A673 (cell line): Measurements from ENCODE around the gene RGS3. TPM values are rescaled to one million over a fixed set of nuclear protein-coding genes. Genes with fewer than 3 reads are reported as not detected.

Experiments
- BruUV-seq: library from RNA; stranded (reverse); fragments of 400-500 nt; replicated peaks from 2 replicates; lab custom pipeline; 2021; lab: Mats Ljungman, UMichigan
- CTCF ChIA-PET: fragments of 300-600 bp; sonication (Branson Sonifier 250); formaldehyde crosslinking; loops from one replicate; lab custom pipeline; 2022; ENCODE audit warnings: antibody characterized with exemption; lab: Charles Lee
- POLR2A ChIA-PET: fragments of 300-600 bp; sonication (Branson Sonifier 250); formaldehyde crosslinking; loops from one replicate; lab custom pipeline; 2022; ENCODE audit warnings: antibody characterized with exemption; ENCODE audit not compliant: low non-redundant PET; lab: Charles Lee
- DNase-seq: peaks from one replicate; pipeline ENCODE4 v3.0.0-alpha.2; 2015; ENCODE audit warnings: low spot score
- H3K27ac ChIP-seq: fragments of 200-600 bp; sonication (generic); 2 replicates; pipeline ENCODE4 v1.5.1; 2016; ENCODE audit warnings: mixed run types, low read depth, mild to moderate bottlenecking, mixed read lengths, antibody characterized with exemption, low read length; ENCODE audit not compliant: poor library complexity, severe bottlenecking
- H3K27me3 ChIP-seq: fragments of 200-600 bp; sonication (generic); replicated peaks from 2 replicates; pipeline ENCODE4 v1.6.1; 2017; ENCODE audit warnings: mixed run types, low read depth, mild to moderate bottlenecking, mixed read lengths, antibody characterized with exemption, low read length; ENCODE audit not compliant: insufficient read depth, poor library complexity
- H3K36me3 ChIP-seq: fragments of 200-600 bp; sonication (generic); 2 replicates; pipeline ENCODE4 v1.6.1; 2016; ENCODE audit warnings: mixed run types, mild to moderate bottlenecking, mixed read lengths, antibody characterized with exemption, low read length; ENCODE audit not compliant: insufficient read depth, poor library complexity, severe bottlenecking
- H3K4me1 ChIP-seq: fragments of 200-600 bp; sonication (generic); 2 replicates; pipeline ENCODE4 v1.6.1; 2017; ENCODE audit warnings: mixed run types, mild to moderate bottlenecking, mixed read lengths, antibody characterized with exemption, low read length; ENCODE audit not compliant: insufficient read depth, poor library complexity, severe bottlenecking
- H3K4me3 ChIP-seq: fragments of 200-600 bp; sonication (generic); 2 replicates; pipeline ENCODE4 v1.5.1; 2016; ENCODE audit warnings: low read depth, mixed run types, mild to moderate bottlenecking, mixed read lengths, low read length; ENCODE audit not compliant: poor library complexity, severe bottlenecking
- H3K9me3 ChIP-seq: fragments of 200-600 bp; sonication (generic); 2 replicates; pipeline ENCODE4 v1.6.1; 2016; ENCODE audit warnings: mixed run types, low read depth, mild to moderate bottlenecking, mixed read lengths, antibody characterized with exemption, low read length; ENCODE audit not compliant: poor library complexity, severe bottlenecking
- CTCF ChIP-seq: fragments of 300-800, 200-600 bp; sonication (generic); conservative IDR thresholded peaks from 2 replicates; pipeline ENCODE4 v1.5.1; 2017; ENCODE audit warnings: low read depth, mild to moderate bottlenecking, antibody characterized with exemption, low read length, moderate library complexity, mixed read lengths
- EZH2 ChIP-seq: fragments of 200-600 bp; sonication (generic); IDR thresholded peaks from 2 replicates; pipeline ENCODE4 v1.6.1; 2017; ENCODE audit warnings: borderline replicate concordance, low read depth, mild to moderate bottlenecking, mixed read lengths, antibody characterized with exemption, low read length; ENCODE audit not compliant: poor library complexity, severe bottlenecking
- intact Hi-C: fragments of 100-400 bp; cut with micrococcal nuclease; formaldehyde crosslinking; loops from one replicate; pipeline ENCODE4 v1.10.0; 2022; ENCODE audit not compliant: unreplicated experiment
- total RNA-seq: library from RNA; stranded (reverse); gene quantifications from 2 replicates; pipeline ENCODE4 v1.2.3, GENCODE V29; 2021

Gene RGS3
- total RNA-seq, 1 experiment from 2014 or later: 19.2 TPM

DNA sequence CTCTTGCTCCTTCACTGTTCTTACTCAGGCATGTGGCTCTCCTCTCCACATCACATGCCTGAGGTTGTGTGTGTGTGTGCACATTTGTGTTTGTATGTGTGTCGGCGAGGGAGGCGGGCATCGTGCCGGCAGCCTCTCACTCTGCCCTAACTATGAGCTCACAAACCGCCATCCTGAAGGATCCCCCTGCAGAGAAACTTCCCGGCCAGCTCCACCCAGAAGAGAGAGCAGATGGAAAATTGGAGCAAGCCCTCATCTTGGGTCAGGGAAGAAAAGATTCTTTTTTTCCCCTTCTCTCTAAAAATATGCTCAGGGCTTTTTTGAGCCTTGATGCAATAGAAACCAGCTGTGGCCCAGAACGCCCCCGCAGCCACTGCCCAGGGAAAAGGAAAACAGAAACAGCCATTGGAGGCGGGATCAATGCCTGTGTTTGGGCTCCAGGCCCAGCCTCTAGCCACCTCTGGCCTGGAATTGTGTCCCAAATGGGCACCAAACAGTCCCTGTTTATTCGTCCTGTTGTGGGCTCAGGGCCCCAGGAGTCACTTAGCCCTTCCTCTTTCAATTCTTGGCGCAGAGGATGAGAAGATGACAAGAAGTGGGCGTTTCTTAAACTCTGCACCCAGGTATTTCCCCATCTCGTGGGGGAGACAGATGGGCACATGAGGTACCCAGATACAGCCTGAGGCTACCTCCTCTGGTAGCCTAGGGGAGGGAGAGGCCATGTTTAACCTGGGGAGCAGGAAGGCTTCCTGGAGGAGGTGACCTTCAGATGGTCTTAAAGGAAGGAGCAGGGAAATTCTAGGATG, 151.5 kb downstream of the RGS3 start:
- Histone ChIP-seq H3K9me3 (no peaks in the 10 kb centered on the region), H3K4me3 (no peak overlapping the region), H3K36me3 (no peaks in the 10 kb centered on the region), H3K27ac (peak overlapping the region; percentile 5), H3K27me3 (no peaks in the 10 kb centered on the region), H3K4me1 (peaks cover 47% of the 10 kb centered on the region)
- CTCF ChIA-PET: no interaction called here
- BruUV-seq: no TSS peak
- TF ChIP-seq EZH2 (no peak), CTCF (no peak)
- POLR2A ChIA-PET: no interaction called here
- intact Hi-C loops: no loop called here
- DNase-seq: no peak

GRCh38 chr9:113616116-113616515, 152.6 kb downstream of the RGS3 start:
- DNase-seq: no peak
- no peaks in the 10 kb centered on the region for H3K9me3 ChIP-seq
- no peak for TF ChIP-seq EZH2
- TF ChIP-seq CTCF: no peak
- no peaks in the 10 kb centered on the region for H3K36me3 ChIP-seq
- no TSS peak for BruUV-seq
- POLR2A ChIA-PET: no interaction called here
- no peak overlapping the region for H3K4me3 ChIP-seq
- intact Hi-C loops: no loop called here
- CTCF ChIA-PET: no interaction called here
- H3K27ac ChIP-seq: no peak overlapping the region
- no peaks in the 10 kb centered on the region for H3K27me3 ChIP-seq
- peaks cover 58% of the 10 kb centered on the region for H3K4me1 ChIP-seq

- intact Hi-C loops: no loop called here
- ChIA-PET CTCF (interaction anchor here (1.0 kb wide), 2 partner anchors 25 to 38 kb away, joined by 4 to 5 read pairs; no protein-coding TSS in a partner anchor), POLR2A (interaction anchor here (0.6 kb wide), 1 partner anchor 12 kb away, joined by 3 read pairs; no protein-coding TSS in a partner anchor)
- Histone ChIP-seq H3K4me3 (no peak overlapping the region), H3K27me3 (no peaks in the 10 kb centered on the region), H3K4me1 (peaks cover 65% of the 10 kb centered on the region), H3K27ac (peak overlapping the region; percentile 51), H3K36me3 (no peaks in the 10 kb centered on the region), H3K9me3 (no peaks in the 10 kb centered on the region)
- BruUV-seq: no TSS peak
- TF ChIP-seq CTCF: no peak
- TF ChIP-seq EZH2: no peak
- no peak for DNase-seq
Observed at GRCh38 chr9:113616621-113617496, 153.3 kb downstream of the RGS3 start.
